Measurements from ENCODE around the gene CERS6. TPM values are rescaled to one million over a fixed set of nuclear protein-coding genes. Genes with fewer than 3 reads are reported as not detected.

CERS6 gene
- total RNA-seq, 2 donors from 2014 or later = 13.7 to 15.8 TPM

DNA sequence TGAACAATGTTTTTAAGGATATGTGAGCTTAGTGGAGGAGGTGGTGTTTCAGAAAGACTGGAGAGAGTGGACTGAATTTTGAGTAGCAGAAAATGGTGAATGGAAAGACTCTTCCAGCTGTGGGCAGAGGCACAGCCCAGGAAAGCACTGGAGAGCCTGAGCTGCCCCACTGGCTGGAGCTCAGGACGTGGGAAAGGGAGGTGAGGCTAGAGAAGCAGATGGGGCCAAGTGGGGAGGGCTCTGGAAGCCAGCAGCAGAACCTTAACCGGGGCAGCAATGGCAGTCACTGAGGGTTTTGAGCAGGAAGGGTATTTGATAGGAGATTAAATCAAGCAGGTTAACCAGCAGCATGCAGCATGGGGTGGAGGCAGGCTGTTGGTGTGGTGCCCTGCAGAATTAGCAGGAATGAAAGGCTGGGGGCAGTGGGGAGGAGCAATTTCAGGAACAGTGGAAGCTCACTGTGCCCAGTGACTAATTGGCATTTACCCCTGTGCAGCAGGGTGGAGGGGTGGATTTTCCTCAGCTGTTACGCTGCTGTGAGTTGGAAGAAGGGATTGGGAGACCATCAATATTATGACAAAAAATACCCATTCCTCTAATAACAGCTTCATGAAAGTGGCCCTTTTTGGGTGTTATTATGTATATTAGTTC lies 136.2 kb downstream of the CERS6 start:
- Histone ChIP-seq H3K36me3 (no peaks in the 10 kb centered on the region), H3K9me3 (no peaks in the 10 kb centered on the region), H3K4me3 (no peak overlapping the region), H3K4me1 (ENCODE audit: control insufficient read depth in 1 of 2, low read depth in 2 of 2) (no peaks in the 10 kb centered on the region), H3K27me3 (replicated peaks; ENCODE audit: insufficient read depth) (no peaks in the 10 kb centered on the region), H3K27ac (no peak overlapping the region)
- ATAC-seq (ENCODE audit: insufficient number of reproducible peaks, low FRiP score, low read depth) (no peak), DNase-seq (ENCODE audit: low spot score) (no peak)
- TF ChIP-seq, protein P1, sequence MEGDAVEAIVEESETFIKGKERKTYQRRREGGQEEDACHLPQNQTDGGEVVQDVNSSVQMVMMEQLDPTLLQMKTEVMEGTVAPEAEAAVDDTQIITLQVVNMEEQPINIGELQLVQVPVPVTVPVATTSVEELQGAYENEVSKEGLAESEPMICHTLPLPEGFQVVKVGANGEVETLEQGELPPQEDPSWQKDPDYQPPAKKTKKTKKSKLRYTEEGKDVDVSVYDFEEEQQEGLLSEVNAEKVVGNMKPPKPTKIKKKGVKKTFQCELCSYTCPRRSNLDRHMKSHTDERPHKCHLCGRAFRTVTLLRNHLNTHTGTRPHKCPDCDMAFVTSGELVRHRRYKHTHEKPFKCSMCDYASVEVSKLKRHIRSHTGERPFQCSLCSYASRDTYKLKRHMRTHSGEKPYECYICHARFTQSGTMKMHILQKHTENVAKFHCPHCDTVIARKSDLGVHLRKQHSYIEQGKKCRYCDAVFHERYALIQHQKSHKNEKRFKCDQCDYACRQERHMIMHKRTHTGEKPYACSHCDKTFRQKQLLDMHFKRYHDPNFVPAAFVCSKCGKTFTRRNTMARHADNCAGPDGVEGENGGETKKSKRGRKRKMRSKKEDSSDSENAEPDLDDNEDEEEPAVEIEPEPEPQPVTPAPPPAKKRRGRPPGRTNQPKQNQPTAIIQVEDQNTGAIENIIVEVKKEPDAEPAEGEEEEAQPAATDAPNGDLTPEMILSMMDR (IDR thresholded peaks at IDR 0.05) = no peak

DNA sequence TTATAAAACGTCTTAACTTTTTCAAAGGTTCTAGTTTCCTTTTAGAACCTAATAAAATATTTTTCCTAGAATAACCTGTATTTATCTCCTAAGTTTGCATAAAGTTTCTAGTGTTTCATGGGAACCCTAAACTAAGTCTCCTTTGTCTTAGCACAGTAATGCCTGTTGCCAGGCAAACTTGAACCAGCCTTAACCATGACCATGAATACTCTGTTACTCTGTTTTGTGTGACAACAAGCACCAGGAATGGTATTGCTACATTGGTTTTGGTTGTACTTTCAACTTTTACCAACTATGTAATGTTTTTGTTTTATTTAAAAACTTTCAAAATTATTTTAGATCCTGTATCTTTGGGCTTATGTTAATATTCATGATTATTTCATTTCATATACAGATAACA lies 137.6 kb downstream of the CERS6 start:
- Histone ChIP-seq H3K27ac (no peak overlapping the region), H3K4me1 (ENCODE audit: control insufficient read depth in 1 of 2, low read depth in 2 of 2) (no peaks in the 10 kb centered on the region), H3K36me3 (no peaks in the 10 kb centered on the region), H3K27me3 (replicated peaks; ENCODE audit: insufficient read depth) (no peaks in the 10 kb centered on the region), H3K4me3 (no peak overlapping the region), H3K9me3 (no peaks in the 10 kb centered on the region)
- no peak for ATAC-seq (ENCODE audit: insufficient number of reproducible peaks, low FRiP score, low read depth)
- TF ChIP-seq, protein P1 (IDR thresholded peaks at IDR 0.05) = no peak
- no peak for DNase-seq (ENCODE audit: low spot score)

DNA sequence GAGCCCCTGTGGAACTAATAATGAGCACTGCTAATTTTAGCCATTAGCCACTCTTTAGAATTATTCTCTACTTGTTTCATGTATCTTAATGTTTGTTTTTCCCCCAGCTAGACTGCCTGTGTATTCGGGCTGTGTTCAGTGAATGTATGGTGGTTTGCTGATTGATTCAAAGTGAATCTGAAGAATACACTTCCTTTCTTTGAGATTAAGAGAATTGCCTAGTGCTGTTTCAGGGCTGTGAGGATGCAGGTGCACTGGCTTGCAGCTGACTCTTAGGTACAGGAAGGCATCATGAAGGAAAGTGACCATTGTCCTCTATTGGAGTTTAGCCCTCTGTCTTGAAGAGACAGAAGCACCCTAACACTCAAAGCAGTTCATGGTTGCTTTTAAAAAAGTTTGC lies 138.7 kb downstream of the CERS6 start:
- H3K27ac ChIP-seq = no peak overlapping the region
- no peaks in the 10 kb centered on the region for H3K36me3 ChIP-seq
- ATAC-seq (ENCODE audit: insufficient number of reproducible peaks, low FRiP score, low read depth) (no peak), DNase-seq (ENCODE audit: low spot score) (no peak)
- no peak overlapping the region for H3K4me3 ChIP-seq
- TF ChIP-seq, protein P1 (IDR thresholded peaks at IDR 0.05) = no peak
- H3K9me3 ChIP-seq = no peaks in the 10 kb centered on the region
- H3K4me1 ChIP-seq (ENCODE audit: control insufficient read depth in 1 of 2, low read depth in 2 of 2) = no peaks in the 10 kb centered on the region
- no peaks in the 10 kb centered on the region for H3K27me3 ChIP-seq (replicated peaks; ENCODE audit: insufficient read depth)

DNA sequence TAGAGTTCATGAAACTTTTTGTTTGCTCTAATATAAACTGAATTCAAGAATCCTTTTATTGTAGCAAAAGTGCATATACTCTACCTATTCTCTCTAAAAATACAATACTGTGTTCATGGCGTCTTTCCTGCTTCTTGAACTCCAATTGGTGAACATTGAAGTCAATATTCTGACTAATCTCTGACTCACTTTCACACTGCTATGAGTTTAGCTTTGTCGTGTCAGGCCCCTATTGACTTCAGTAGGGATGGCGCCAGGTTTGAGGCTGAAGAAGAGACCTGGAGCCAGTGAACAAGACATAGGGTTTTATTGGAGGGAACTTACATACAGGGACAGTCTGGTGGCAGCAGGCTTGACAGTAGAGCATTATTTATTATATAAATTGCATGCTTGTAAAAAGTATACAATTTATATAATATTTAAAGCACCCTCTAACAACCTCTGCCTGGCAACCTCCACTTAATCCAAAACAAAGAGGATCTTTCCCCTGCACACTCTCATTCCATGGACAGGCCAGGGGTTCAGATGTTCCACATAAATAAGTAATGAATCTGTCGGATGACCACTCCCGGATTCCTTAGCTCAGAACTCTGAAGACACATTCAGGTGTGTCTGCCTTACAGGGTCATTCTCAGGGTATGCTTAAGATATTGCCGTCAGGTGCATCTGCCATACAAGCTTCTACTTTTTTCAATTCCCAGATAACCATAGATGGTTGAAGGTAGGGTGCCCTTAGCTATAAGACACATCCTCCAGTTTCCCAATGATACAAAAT lies 141.0 kb downstream of the CERS6 start:
- TF ChIP-seq, protein P1 (IDR thresholded peaks at IDR 0.05) = no peak

DNA sequence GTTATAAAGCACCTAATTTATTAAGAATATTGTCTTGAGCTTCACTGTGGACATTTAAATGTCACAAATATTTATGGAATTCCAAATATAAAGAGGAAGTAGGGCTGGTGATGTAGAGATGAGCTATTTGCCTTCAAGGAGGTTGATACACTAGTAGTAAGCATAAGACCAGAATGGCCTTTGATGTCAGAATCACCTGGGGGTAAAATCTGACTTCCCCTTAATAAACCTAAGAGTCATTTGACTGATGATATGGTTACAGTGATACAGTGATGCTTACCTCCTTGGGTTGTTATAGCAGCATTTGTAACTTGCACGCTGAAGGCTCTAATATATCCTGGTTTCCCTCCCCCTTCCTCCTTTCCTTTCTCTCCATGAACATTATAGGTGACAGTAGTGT lies 143.7 kb downstream of the CERS6 start:
- ATAC-seq (ENCODE audit: insufficient number of reproducible peaks, low FRiP score, low read depth) = no peak
- H3K4me1 ChIP-seq (ENCODE audit: control insufficient read depth in 1 of 2, low read depth in 2 of 2) = no peaks in the 10 kb centered on the region
- TF ChIP-seq, protein P1 (IDR thresholded peaks at IDR 0.05) = no peak
- H3K9me3 ChIP-seq = peaks cover under 1% of the 10 kb centered on the region
- no peak overlapping the region for H3K27ac ChIP-seq
- no peaks in the 10 kb centered on the region for H3K27me3 ChIP-seq (replicated peaks; ENCODE audit: insufficient read depth)
- no peaks in the 10 kb centered on the region for H3K36me3 ChIP-seq
- no peak overlapping the region for H3K4me3 ChIP-seq
- no peak for DNase-seq (ENCODE audit: low spot score)

More for the DNA sequence above, 141.0 kb downstream of the CERS6 start:
- no peak overlapping the region for H3K4me3 ChIP-seq
- no peak overlapping the region for H3K27ac ChIP-seq
- H3K36me3 ChIP-seq = no peaks in the 10 kb centered on the region
- H3K4me1 ChIP-seq (ENCODE audit: control insufficient read depth in 1 of 2, low read depth in 2 of 2) = no peaks in the 10 kb centered on the region
- H3K27me3 ChIP-seq (replicated peaks; ENCODE audit: insufficient read depth) = no peaks in the 10 kb centered on the region
- H3K9me3 ChIP-seq = no peaks in the 10 kb centered on the region
- no peak for ATAC-seq (ENCODE audit: insufficient number of reproducible peaks, low FRiP score, low read depth)
- DNase-seq (ENCODE audit: low spot score) = no peak
